Activated T-cell treated with anti-CD3 and anti-CD28 coated beads for 24 hours (primary cell): ENCODE measurements around the gene PARD3.
"Not testable (repeated sequence)": the region's sequence is repeated elsewhere in the genome, so short reads cannot be mapped to it uniquely, and the experiment has no call there.

Source experiments
- DNase-seq: peaks from one replicate; pipeline ENCODE4 v3.0.0-alpha.2; 2020; ENCODE audit warnings: low read depth

PARD3 gene

DNA sequence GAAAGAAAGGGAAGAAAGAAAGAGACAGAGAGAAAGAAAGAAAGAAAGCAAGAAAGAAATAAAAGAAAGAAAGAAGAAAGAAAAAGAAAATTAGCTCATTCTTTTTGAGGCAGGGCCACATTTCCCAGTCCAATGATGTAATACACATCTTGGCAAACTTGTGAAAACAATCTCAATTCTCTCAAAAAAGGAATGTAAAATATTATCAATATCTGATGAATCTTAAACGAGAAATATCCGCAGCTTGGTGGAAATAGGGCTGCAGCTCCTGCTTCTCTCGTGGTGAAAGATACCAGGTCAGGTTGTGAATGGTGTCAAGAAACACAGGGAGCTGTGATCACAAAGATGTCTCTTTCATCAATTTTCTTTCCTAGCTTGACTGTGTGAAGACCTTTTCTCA, 741.0 kb downstream of the PARD3 start:
- DNase-seq, result no peak

DNA sequence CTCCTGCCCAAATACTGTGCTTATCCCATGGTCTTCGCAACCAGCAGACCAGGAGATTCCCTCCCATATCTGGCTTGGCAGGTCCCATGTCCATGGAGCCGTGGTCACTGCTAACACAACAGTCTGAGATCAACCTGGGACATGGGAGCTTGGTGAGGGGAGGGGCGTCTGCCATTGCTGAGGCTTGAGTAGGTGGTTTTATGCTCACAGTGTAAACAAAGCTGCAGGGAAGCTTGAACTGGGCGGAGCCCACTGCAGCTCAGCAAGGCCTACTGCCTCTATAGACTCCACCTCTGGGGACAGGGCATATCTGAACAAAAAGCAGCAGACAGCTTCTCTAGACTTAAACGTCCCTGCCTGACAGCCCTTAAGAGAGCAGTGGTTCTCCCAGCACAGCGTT, 747.4 kb downstream of the PARD3 start:
- DNase-seq, result not testable (repeated sequence)

DNA sequence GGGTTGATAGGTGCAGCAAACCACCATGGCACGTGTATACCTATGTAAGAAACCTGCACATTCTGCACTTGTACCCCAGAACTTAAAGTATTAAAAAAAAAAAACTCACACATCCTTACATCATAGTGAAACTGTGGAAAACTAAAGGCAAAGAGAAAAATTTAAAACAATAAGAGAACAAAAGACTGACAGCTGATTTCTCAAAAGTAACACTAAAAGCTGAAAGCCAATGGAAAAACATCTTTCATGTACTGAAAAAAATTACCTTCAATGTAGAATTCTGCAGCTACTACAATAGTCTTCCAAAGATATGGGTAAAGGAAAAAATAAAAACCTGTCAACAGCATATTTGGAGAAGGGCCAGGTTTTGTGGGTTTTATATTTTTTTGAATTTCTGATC, 751.5 kb downstream of the PARD3 start:
- no peak for DNase-seq

DNA sequence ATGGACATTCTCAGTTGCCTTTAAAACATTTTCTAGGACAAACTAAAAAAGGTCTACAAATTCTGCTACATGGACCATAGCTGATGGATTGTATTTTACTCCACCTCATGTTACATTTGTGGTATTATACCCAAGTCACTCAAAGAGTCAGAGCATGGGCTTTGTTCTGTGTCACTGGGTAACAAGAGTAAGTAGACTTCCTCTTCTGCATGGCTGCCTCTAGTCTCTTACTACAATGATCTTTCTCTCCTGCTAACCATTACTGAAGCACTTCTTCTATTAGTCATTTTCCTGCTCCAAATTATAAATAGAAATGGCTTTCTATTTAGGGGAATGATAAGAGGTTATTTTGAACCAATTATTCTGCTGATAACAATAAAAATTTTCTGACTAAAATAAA, 753.3 kb downstream of the PARD3 start:
- no peak for DNase-seq
